Epidermal melanocyte (primary cell): ENCODE measurements around the gene SLC22A23.

Source experiments
- DNase-seq: peaks from one replicate; pipeline ENCODE4 v3.0.0; 2011; ENCODE audit warnings: low spot score; ENCODE audit not compliant: insufficient read length

Gene SLC22A23

GRCh38 chr6:3371222-3371949 lies 85.5 kb downstream of the SLC22A23 start:
- no peak for DNase-seq

GRCh38 chr6:3370361-3371221 lies 86.3 kb downstream of the SLC22A23 start:
- no peak for DNase-seq

GRCh38 chr6:3369985-3370360 lies 86.9 kb downstream of the SLC22A23 start:
- DNase-seq, result no peak

GRCh38 chr6:3368685-3369084 lies 88.2 kb downstream of the SLC22A23 start:
- no peak for DNase-seq

GRCh38 chr6:3367630-3368029 lies 89.2 kb downstream of the SLC22A23 start:
- DNase-seq, result no peak

- no peak for DNase-seq
Observed at GRCh38 chr6:3366596-3367413, 90.0 kb downstream of the SLC22A23 start.

GRCh38 chr6:3364391-3364790 lies 92.5 kb downstream of the SLC22A23 start:
- no peak for DNase-seq

GRCh38 chr6:3363296-3364025 lies 93.4 kb downstream of the SLC22A23 start:
- no peak for DNase-seq

GRCh38 chr6:3361312-3362037 lies 95.4 kb downstream of the SLC22A23 start:
- no peak for DNase-seq

GRCh38 chr6:3360727-3361045 lies 96.2 kb downstream of the SLC22A23 start:
- DNase-seq, result no peak

GRCh38 chr6:3359973-3360726 lies 96.7 kb downstream of the SLC22A23 start:
- DNase-seq, result no peak

GRCh38 chr6:3359101-3359752 lies 97.6 kb downstream of the SLC22A23 start:
- DNase-seq, result no peak

GRCh38 chr6:3358413-3359100 lies 98.3 kb downstream of the SLC22A23 start:
- DNase-seq, result no peak

- peak; percentile 30 for DNase-seq
Observed at GRCh38 chr6:3357678-3358077, 99.2 kb downstream of the SLC22A23 start.

GRCh38 chr6:3356824-3357420 lies 99.9 kb downstream of the SLC22A23 start:
- no peak for DNase-seq

- peak; percentile 56 for DNase-seq
Observed at GRCh38 chr6:3356056-3356823, 100.6 kb downstream of the SLC22A23 start.

GRCh38 chr6:3355358-3356055 lies 101.3 kb downstream of the SLC22A23 start:
- DNase-seq, result no peak
